HG03103 (cell line): Measurements from ENCODE around the gene ADGRE2.
"Not testable (repeated sequence)": the region's sequence is repeated elsewhere in the genome, so short reads cannot be mapped to it uniquely, and the experiment has no call there.

ENCODE experiments used
- ATAC-seq: cut with Tn5 transposase; IDR thresholded peaks from one replicate; pipeline ENCODE4 v1.9.1; 2021; ENCODE audit warnings: low read depth; ENCODE audit not compliant: unreplicated experiment

The ADGRE2 gene

DNA sequence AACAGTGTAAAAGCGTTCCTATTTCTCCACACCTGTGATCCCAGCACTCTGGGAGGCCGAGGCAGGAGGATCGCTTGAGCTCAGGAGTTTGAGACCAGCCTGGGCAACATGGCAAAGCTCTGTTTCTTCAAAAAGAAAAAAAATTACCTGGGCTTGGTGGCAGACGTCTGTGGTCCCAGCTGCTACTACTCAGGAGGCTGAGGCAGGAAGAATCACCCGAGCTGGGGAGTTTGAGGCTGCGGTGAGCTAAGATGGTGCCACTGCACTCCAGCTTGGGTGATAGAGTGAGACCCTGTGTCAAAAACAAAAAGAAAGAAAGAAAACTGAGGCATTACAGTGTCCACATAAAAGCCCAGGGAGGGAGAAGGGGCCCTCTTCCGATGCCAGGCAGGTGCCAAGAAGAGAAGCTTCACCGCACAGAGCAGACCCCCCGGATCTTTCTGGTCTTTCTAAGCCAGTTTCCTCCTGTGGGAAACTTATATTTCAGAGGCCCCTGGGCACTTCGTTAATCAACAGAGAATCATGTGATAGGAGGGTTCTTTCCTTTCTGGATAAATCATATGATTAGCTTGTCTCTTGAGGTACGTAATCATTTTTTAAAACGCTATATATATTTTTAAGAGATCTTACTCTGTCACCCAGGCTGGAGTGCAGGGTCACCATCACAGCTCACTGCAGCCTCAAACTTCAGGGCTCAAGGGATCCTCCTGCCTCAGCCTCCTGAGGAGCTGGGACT is at the start of gene ADGRE2:
Gene ADGRE2 (minus strand): TSS at position 451 of the 736 bp plus-strand sequence. CDS start 1,804 bp downstream, outside the sequence.
- ATAC-seq: not testable (repeated sequence)

DNA sequence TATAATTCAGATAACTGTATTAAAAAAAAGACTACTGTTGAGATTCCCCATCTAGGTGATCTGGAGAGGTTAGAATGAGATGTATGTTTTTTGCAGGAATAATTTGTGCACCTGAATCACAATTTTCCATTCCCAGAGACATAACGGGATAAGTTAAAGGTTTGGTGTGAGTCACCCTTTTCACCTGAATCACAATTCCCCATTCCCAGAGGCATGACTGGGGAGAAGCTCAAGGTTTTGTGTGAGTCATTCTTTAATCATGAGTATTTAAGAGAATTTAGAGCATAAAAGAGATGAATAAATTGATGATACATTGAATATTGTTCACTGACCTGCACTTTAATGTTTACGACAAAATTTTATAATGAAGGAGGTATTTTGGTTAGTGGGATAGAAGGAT is 47.6 kb upstream of the ADGRE2 start:
- ATAC-seq: no peak

DNA sequence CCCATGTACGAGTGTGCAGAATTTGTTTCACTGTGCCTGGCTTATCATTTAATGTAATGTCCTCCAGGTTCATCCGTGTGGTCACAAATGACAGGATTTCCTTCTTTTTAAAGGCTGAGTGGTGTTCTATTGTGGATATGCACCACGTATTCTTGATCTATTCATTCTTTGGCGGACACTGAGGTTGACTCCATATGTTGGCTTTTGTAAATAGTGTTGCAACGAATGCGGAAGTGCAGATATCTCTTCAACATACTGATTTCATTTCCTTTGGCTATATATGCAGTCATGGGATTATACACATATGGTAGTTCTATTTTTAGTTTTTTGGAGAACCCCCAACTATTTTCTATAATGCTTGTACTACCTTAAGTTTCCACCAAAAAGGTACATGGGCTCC is 43.6 kb upstream of the ADGRE2 start:
- ATAC-seq: no peak

DNA sequence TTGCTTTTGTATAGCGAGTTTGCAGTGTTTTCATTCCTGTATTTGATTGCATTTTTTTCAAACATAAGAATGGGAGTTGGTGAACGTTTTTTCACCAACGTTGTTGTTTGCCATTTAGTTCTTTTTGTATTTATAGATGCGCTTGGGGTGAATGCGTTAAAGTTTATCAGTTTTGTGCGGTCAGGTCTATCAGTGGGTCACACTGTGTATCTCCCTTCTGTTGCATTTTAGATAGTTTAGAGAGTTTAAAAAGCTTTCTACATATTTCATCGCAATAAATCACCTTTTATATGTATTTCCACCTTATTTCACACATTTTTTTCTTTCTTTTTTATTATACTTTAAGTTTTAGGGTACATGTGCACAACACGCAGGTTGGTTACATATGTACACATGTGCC is 40.2 kb upstream of the ADGRE2 start:
- ATAC-seq: no peak

DNA sequence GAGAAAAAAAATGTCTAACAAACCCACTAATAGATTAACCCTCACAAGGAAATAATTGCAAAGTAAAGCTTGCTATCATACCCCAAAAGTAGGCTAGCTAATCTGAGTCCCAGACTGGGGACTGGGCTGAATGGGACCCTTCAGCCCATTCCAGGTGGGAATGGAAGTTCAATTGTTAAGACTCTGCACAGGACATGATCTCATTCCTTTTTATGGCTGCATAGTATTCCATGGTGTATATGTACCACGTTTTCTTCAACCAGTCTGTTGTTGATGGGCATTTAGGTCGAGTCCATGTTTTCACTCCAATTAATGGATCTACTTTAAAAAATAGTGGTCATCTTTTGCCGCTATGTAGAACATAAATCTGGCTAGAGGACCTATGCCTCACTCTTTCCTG is 38.7 kb upstream of the ADGRE2 start:
- ATAC-seq: no peak

DNA sequence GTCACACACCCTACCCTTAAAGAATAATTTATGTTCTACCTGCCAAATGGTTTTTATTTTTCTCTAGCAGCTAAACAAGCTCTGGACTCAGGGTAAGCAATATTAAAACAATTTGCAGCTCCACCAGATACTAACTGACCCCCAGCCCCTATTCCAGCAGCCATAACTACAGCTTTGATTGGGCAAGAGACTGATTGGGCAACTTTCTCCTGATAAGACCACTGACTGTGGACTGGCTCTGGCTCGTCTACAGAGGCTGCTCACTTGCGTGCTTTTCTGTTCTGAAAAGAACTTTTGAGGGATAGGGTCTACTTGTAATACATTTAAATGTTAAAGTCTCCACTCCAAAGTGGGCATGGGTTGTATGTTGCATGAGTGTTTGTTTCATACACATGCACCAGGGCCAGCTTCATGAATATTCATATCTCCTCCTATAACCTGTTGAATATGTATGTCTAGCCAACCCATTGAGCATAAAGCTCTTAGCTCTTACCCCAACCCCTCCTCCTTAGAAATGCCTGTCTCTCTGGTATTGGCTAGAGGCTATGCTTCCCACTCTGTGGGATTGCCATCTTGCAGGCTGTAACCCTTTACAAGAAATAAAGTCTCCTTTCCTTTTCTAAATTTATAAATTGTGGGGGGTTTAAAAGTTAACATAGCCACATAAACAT is 36.8 kb upstream of the ADGRE2 start:
- ATAC-seq: no peak

DNA sequence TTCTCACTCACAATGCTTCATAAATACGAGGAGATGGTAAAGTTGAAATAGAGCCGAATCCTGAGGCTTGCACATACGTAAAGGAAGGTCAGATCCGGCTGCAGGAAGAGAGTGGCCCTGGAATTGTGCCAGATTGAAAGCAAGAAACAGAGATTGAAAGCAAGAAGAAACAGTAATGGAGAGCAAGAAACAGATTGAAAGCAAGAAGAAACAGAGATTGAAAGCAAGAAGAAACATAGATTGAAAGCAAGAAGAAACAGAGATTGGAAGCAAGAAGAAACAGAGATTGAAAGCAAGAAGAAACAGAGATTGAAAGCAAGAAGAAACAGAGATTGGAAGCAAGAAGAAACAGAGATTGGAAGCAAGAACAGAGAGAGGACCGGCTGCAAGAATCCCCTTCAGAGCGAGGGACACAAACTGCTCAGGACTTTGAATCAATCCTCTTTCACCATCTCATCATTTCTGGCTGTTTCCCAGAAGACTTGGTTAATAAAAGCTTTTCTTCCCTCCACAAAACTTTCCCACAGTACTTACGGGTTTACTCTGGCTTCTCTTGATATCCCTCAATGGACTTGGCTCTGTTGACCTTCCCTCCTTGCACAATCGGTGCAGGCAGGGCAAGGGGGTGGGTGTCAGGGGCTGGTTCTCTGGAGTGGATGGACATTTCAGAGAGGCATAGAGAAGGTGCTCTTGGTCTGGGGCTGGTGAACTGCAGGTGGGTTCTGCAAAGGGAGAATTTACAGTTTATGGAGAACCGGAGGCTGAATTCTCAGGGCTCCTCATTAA is 31.1 kb upstream of the ADGRE2 start:
- no peak for ATAC-seq

DNA sequence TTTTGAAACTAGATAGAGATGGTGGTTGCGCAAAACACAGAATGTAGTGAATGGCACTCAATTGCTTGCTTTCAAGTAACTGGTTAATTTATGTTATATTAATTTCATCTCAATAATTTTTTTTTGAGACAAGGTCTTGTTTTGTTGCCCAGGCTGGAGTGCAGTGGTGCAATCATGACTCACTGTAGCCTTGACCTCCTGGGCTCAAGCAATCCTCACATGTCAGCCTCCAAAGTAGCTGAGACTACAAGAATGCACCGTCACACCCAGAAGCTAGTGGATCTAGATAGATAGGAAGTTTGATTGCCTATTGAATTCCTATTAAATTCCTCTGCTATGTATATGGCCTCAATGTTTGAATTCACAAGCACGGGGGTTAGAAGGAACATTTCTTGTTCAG is 26.4 kb upstream of the ADGRE2 start:
- ATAC-seq: no peak

DNA sequence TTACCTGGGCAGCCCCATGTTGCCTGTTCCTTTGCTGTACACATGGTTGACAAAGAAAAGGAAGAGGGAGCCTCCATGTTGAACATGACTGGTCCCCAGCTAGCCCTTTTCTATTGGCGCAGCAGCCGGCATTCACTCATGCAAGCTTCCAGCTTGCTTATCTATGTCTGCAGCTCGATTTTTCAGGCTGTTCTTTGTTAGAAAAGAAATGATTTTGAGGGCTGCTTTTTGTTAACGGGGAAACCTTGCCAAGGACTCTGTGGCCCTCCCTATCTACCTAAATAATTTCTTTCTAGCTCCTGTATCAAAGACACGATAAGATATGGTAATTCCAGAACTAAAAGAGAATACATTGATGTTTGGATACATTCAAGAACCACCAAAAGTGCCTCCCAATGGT is 20.4 kb upstream of the ADGRE2 start:
- no peak for ATAC-seq

DNA sequence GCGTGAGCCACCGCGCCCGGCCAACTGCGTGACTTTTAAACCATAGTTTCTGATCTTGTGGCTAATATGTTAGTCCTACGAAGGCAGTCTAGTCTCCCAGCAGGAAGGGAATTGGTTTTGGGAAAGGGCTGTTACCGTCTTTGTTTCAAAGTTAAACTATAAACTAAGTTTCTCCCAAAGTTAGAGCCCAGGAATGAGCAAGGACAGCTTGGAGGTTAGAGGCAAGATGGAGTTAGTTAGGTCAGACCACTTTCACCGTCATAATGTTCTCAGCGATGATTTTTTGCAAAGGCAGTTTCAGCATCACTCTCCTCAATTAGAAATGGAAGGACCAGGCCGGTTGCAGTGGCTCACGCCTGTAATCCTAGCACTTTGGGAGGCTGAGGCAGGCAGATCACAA is 17.7 kb upstream of the ADGRE2 start:
- no peak for ATAC-seq

DNA sequence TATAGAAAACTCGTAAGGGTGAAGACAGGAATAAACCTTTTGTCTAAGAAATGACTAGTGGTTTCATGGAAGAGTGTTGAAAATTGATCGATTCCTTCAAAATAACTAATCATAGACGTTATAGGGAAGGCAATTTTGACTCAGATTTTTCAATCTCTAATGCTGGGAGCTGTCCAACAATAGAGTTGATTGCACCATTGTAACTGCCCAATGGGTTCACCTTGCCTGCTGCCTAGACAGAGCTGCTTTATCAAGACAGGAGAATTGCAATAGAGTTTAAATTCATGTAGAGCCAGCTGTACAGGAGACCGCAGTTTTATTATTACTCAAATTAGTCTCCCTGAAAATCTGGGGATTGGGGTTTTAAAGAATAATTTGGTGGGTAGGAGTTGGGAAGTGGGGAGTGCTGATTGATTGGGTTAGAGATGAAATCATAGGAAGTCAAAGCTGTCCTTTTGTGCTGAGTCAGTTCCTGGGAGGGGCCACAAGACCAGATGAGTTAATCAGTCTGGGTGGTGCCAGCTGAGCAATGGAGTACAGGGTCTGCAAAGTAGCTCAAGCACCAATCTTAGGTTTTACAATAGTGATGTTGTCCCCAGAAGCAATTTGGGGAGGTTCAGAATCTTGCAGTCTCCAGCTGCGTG is 16.8 kb upstream of the ADGRE2 start:
- no peak for ATAC-seq

DNA sequence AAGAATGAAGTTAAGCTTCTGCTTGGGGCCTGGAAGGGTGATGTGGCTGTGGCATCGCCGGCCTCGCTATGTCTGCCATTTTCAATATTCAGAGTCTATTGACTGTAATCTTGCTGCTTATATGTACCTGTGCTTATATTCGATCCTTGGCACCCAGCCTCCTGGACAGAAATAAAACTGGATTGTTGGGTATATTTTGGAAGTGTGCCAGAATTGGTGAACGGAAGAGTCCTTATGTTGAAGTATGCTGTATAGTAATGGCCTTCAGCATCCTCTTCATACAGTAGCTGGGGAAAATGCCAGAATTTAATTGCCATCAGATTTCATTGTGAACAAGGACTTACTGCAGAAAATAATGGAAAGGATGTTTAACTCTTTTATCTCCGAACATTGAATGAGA is 13.9 kb upstream of the ADGRE2 start:
- ATAC-seq: not testable (repeated sequence)

DNA sequence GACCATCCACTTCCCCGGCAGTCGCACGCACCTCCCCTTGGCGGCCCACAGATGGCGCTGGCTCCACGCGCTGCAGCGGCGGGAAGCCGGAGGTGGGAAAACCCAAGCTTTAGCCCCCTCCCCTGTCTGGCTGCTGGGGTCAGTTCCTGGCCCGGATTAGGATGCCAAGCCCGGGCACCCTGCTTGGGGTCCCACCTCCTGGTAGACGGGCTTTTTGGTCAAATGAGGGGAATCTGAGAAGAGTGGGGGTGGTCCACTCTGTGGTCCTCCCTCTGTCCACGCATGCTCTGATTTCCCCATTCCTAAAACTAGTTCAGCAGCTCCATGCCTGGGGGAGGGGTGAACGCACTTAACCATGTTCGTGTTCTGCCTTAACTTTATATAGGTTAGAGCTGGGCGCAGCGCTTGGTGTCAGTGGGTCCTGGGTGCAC is 8.1 kb upstream of the ADGRE2 start:
- no peak for ATAC-seq

DNA sequence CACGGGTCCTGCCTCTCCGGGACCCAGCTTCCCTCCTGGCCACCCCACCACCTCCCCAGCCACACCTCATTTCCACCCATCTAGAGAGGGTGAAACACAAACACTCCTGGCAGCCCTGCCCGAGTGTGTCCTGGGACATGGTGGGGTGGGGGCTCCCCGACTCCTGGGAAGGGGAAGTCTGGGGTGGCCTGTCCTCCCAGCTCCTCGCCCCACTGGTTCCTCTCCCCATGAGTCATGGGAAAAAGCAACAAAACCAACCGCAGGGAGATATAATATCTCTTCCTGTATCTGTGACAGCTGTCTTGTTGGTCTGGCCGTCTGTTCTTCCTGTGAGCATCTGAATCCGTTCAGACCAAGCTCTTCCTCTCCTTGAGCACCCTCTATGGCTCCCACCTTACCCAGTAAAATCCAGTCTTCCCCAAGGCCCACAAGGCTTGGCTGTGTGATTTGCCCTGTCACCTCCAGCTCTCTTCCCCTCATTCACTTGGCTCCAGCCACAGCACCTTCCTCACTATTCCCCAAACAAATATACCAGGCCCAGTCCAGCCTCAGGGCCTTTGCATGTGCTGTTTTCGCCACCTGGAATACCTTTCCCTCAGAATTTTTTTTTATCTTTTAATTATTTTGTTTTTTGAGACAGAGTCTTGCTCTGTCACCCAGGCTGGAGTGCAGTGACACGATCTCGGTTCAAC is 6.9 kb upstream of the ADGRE2 start:
- not testable (repeated sequence) for ATAC-seq

DNA sequence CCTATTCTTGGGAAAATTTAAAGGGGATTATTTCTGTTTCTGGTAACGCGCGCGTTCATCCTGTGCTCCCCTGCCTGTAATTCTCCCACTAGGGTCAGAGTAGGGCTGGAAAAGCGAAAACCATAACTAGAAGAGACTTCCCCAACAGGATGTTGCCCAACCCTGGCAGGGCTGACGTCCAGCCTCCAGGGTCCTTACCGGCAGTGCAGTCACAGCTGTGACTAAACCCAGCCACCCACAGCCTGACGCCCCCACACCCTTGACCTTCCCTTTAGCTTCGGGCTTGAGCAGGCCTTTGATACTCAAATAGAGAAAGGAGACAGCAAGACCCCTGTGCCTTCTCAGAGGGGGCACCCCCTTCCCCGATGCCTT is 6.4 kb upstream of the ADGRE2 start:
- not testable (repeated sequence) for ATAC-seq

DNA sequence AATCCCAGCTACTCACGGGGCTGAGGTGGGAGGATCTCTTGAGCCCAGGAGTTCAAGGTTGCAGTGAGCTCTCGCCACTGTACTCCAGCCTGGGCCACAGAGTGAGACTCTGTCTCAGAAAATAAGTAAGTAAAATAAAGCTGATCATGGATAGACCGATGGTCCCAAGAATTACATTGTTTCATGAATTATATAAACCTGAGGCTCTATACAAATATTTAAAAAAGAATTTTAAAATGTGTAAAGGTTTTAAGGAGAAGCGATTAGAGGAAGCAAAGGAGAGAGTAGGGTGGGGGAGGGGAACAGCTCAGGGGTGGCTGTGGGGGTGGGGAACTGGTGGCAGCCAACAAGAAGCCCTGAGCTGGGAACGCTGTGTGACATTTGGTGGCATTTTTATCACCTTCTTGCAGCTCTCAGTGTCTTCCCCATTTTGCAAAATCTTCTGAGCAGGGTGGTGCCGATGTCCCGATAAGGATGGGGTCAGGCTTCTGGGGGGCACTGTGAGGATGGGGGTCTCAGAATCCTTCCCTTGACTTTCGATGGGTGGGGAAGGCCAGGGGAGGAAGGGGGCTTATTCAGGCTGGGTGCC is 5.1 kb upstream of the ADGRE2 start:
- ATAC-seq: not testable (repeated sequence)

DNA sequence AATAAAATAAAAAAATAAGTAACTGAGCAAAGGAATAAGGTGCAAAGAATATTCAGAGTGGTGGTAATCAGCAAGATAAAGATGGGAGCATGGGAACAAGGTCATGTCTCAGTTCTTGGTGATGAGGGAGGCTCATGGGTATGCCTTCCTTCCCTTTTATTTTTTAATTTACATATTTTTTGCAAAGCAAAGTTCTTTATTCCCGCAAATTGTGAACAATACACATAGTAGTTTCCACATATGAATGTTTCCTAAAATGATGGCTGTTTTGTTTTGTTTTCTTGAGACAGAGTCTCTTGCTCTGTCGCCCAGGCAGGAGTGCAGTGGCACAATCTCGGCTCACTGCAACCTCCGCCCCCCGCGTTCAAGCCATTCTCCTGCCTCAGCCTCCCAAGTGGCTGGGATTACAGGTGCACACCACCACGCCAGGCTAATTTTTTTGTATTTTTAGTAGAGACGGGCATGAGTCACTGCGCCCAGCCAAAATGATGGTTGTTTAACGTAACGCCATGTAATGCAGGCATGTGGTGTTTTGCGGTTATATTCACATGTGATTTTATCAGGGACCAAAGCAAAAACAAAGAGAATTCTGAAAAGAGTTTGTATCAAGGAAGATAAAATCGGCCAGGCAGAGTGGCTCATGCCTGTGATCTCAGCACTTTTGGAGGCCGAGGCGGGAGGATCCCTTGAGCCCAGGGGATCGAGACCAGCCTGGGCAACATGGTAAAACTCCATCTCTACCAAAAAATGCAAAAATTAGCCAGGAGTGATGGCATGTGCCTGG is 4.5 kb upstream of the ADGRE2 start:
- no peak for ATAC-seq

DNA sequence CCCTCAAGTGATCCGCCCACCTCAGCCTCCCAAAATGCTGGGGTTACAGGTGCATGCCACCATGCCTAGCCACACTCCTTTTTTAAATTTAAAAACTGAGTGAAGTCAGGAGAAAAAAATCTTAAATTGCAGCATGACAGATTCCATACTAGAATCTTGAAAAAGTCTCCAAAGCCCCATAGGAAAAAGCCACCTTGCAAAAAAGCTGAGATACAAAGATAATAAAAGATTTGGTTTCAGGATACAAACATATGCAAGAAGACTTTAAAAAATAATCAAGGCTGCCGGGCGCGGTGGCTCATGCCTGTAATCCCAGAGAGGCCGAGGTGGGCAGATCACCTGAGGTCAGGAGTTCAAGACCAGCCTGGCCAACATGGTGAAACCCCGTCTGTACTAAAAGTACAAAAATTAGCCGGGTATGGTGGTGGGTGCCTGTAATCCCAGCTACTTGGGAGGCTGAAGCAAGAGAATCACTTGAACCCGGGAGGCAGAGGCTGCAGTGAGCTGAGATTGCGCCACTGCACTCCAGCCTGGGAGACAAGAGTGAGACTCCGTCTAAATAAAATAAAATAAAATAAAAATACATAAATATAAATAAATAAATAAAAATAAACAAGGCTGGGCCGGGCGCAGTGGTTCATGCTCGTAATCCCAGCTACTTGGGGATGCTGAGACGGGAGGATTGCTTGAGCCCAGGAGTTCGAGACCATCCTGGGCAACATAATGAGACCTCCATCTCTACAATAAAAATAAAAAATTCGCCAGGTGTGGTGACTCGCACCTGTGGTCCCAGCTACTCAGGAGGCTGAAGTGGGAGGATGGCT is 3.6 kb upstream of the ADGRE2 start:
- ATAC-seq: not testable (repeated sequence)
